ENCODE results near the gene SUPT7L.

The SUPT7L gene, protein sequence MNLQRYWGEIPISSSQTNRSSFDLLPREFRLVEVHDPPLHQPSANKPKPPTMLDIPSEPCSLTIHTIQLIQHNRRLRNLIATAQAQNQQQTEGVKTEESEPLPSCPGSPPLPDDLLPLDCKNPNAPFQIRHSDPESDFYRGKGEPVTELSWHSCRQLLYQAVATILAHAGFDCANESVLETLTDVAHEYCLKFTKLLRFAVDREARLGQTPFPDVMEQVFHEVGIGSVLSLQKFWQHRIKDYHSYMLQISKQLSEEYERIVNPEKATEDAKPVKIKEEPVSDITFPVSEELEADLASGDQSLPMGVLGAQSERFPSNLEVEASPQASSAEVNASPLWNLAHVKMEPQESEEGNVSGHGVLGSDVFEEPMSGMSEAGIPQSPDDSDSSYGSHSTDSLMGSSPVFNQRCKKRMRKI

DNA sequence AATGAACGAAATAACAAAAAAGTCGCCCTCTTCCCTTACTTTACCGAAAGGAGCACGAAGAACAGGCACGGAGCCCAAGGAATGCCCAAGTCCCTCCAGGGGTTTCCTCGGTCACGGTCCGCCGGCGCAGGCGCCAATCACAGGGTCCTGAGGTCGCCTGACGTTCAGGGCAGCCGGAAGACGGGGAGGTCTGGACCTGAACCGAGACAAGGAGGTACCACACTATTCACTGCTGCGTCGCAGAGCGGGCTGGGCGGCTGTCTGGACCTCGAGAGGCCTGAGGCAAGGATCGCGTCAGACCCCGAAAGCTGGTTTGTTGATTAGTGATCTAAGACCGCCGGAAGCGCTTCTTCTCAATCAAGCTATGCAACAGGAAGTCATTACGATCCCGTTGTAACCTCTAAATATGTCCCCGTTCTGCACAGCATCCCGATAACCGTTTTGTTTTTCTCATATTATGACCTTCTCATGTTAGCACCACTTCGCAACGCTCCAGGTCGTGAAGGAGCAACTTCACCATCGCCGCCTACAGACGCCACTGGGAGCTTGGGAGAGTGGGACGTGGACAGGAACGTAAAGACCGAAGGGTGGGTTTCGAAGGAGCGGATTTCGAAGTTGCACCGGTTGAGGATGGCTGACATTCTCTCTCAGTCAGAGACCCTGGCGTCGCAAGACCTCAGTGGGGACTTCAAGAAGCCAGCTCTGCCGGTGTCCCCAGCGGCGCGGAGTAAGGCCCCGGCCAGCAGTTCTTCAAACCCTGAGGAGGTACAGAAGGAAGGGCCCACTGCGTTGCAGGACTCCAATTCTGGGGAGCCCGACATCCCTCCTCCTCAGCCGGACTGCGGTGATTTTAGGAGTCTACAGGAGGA lies at the start of gene SUPT7L, which contains the start of gene SLC4A1AP:
Gene SUPT7L, minus strand, starts transcription at position 330 of the 869 bp plus-strand sequence. CDS start 1,422 bp downstream, outside the sequence.
Gene SLC4A1AP, plus strand, starts transcription at position 605 of the 869 bp plus-strand sequence. Its CDS starts 26 bp downstream, at position 631.
- peak within 1 kb of the TSS; percentile 97 for H3K27ac ChIP-seq
- TF ChIP-seq, protein P1, sequence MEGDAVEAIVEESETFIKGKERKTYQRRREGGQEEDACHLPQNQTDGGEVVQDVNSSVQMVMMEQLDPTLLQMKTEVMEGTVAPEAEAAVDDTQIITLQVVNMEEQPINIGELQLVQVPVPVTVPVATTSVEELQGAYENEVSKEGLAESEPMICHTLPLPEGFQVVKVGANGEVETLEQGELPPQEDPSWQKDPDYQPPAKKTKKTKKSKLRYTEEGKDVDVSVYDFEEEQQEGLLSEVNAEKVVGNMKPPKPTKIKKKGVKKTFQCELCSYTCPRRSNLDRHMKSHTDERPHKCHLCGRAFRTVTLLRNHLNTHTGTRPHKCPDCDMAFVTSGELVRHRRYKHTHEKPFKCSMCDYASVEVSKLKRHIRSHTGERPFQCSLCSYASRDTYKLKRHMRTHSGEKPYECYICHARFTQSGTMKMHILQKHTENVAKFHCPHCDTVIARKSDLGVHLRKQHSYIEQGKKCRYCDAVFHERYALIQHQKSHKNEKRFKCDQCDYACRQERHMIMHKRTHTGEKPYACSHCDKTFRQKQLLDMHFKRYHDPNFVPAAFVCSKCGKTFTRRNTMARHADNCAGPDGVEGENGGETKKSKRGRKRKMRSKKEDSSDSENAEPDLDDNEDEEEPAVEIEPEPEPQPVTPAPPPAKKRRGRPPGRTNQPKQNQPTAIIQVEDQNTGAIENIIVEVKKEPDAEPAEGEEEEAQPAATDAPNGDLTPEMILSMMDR (IDR thresholded peaks at IDR 0.05; ENCODE audit: low read depth, low read length) = no peak
- H3K4me3 ChIP-seq (ENCODE audit: low read depth, low read length) = peak within 1 kb of the TSS; percentile 90
- H3K27me3 ChIP-seq (ENCODE audit: insufficient read depth, low read depth, severe bottlenecking) = no peaks in the 10 kb centered on the region
- H3K36me3 ChIP-seq = peaks cover 70% of the 10 kb centered on the region
- DNase-seq = peak; percentile 75
- H3K9me3 ChIP-seq (ENCODE audit: severe bottlenecking) = no peaks in the 10 kb centered on the region

DNA sequence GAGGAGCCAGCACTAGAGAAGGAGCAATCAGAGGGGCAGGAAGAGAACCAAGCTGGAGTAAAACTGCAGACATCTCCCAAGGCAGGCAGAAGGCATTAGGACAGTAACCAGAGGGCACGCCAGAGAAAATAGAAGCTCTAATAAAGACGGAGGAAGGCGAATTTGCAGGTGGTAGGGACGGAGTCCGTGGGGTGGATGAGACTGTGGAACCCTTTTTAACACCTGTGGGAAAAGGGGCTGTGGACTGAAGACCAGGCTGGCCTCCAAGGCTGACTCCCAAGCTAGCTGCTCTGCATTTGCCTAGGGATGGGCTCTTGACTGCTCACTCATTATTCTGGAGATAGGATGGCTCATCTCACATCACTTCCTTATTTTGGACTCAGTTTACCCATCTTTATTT lies 49.8 kb upstream of the SUPT7L start:
- Histone ChIP-seq H3K27ac (no peak overlapping the region), H3K9me3 (ENCODE audit: severe bottlenecking) (no peaks in the 10 kb centered on the region), H3K27me3 (ENCODE audit: insufficient read depth, low read depth, severe bottlenecking) (no peaks in the 10 kb centered on the region), H3K4me3 (ENCODE audit: low read depth, low read length) (no peak overlapping the region), H3K36me3 (no peaks in the 10 kb centered on the region)
- DNase-seq = no peak
- TF ChIP-seq, protein P1 (IDR thresholded peaks at IDR 0.05; ENCODE audit: low read depth, low read length) = no peak

DNA sequence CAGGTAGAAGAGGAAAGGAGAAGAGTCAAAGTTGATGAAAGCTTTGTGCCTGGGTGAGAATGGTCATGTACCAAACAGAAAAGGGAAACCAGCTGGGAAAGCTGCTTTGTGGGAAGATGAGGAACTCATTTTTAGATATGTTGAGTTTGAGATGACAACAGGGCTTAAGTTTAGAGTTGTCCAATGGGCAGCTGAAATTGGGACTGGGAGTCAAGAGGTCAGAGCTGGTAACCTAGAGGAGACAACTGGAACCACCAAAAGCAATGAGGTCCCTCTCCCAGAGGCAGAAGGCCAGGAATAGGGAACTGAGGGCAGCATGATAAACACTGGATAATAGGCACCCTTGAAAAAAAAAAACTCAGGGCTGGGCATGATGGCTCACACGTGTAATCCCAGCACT lies 49.1 kb upstream of the SUPT7L start:
- Histone ChIP-seq H3K36me3 (no peaks in the 10 kb centered on the region), H3K9me3 (ENCODE audit: severe bottlenecking) (no peaks in the 10 kb centered on the region), H3K4me3 (ENCODE audit: low read depth, low read length) (no peak overlapping the region), H3K27ac (no peak overlapping the region), H3K27me3 (ENCODE audit: insufficient read depth, low read depth, severe bottlenecking) (no peaks in the 10 kb centered on the region)
- DNase-seq = no peak
- TF ChIP-seq, protein P1 (IDR thresholded peaks at IDR 0.05; ENCODE audit: low read depth, low read length) = no peak

DNA sequence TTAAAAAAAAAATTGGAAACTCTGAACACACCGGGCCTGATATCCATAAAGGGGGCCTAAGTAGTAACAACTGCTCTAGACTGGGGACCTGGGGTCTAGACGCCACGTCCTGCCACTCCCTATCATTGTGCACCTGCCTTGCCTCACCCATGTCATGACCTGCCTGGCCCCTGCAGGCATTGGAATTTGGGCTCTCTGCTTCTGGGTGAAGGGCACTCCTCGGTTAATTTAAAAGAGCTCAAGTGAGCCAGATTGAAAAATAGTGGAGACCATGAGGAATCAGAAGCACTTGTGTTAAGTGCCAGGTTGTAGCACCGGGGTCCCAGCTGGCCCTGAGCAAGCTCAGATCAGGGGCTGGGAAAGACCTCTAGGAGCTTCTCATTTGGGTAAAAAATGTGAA lies 48.4 kb upstream of the SUPT7L start:
- Histone ChIP-seq H3K27ac (no peak overlapping the region), H3K36me3 (no peaks in the 10 kb centered on the region), H3K4me3 (ENCODE audit: low read depth, low read length) (no peak overlapping the region), H3K27me3 (ENCODE audit: insufficient read depth, low read depth, severe bottlenecking) (no peaks in the 10 kb centered on the region), H3K9me3 (ENCODE audit: severe bottlenecking) (no peaks in the 10 kb centered on the region)
- DNase-seq = no peak
- TF ChIP-seq, protein P1 (IDR thresholded peaks at IDR 0.05; ENCODE audit: low read depth, low read length) = no peak

DNA sequence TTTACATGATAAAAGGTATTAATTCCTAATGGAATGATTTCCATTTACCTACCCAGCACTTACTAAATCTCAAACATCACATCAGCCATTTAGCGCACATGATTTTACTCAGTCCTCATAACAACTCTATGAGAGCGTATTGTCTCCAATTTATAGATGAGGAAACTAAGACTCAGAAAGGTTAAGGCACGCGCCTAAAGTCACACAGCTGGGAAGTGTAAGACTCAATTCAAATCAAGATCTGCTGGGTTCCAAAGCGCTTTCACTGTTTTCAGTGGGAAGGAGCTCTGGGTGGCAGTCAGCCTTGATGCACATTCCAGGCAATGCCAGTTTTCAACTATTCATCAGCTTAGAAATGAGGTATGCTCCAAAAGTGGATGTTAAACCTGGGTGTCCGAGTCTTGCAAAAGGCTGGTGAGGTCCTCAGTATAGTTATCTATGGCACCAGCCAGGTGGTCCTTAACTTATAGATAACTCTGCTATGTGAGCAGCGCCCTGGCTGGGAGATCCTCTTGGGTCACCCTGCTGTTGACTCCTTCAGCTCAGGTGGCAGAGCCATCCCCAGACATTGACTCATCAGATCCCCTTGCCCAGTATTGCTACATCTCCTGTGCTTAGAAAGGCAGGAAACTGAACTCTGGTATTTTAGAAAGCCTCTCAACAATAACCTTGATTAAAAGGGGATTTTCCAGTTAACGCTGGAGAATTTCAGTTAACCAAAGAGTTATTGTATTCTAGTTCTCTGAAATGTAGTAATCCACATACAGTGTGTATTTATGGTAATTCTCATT lies 47.4 kb upstream of the SUPT7L start:
- Histone ChIP-seq H3K4me3 (ENCODE audit: low read depth, low read length) (no peak overlapping the region), H3K27ac (no peak overlapping the region), H3K36me3 (no peaks in the 10 kb centered on the region), H3K27me3 (ENCODE audit: insufficient read depth, low read depth, severe bottlenecking) (no peaks in the 10 kb centered on the region), H3K9me3 (ENCODE audit: severe bottlenecking) (no peaks in the 10 kb centered on the region)
- TF ChIP-seq, protein P1 (IDR thresholded peaks at IDR 0.05; ENCODE audit: low read depth, low read length) = no peak
- no peak for DNase-seq

Data from WERI-Rb-1 (cell line).